Activated CD4-positive, alpha-beta T cell treated with anti-CD3 and anti-CD28 coated beads, Interleukin-2, Interleukin-6, amounts not matched to agents 100 ng/mL and 50 ng/mL, durations not matched to agents 16 hours and 8 hours (primary cell): Measurements from ENCODE around the gene DUSP2.
"Not testable (repeated sequence)": the region's sequence is repeated elsewhere in the genome, so short reads cannot be mapped to it uniquely, and the experiment has no call there.

Experiments
- DNase-seq: peaks from one replicate; pipeline ENCODE4 v3.0.0-alpha.2; 2020

Gene DUSP2

GRCh38 chr2:96146881-96147592 is 1.8 kb upstream of the DUSP2 start:
- no peak for DNase-seq

GRCh38 chr2:96146153-96146880 is 1.1 kb upstream of the DUSP2 start:
- DNase-seq, result peak; percentile 87

GRCh38 chr2:96145848-96146152 is 560 bp upstream of the DUSP2 start:
- no peak for DNase-seq

- peak; percentile 56 for DNase-seq
Observed at GRCh38 chr2:96144481-96145035, 682 bp downstream of the DUSP2 start.

GRCh38 chr2:96143848-96144480 is 1.3 kb downstream of the DUSP2 start:
- DNase-seq, result peak; percentile 53

GRCh38 chr2:96143231-96143847 is 1.9 kb downstream of the DUSP2 start:
- peak; percentile 34 for DNase-seq

GRCh38 chr2:96142217-96143113 is 2.8 kb downstream of the DUSP2 start:
- peak; percentile 74 for DNase-seq

GRCh38 chr2:96141624-96141967 is 3.6 kb downstream of the DUSP2 start:
- DNase-seq, result not testable (repeated sequence)

- DNase-seq, result no peak
Observed at GRCh38 chr2:96140941-96141623, 4.2 kb downstream of the DUSP2 start.

- no peak for DNase-seq
Observed at GRCh38 chr2:96139181-96139758, 6.0 kb downstream of the DUSP2 start.

- peak; percentile 63 for DNase-seq
Observed at GRCh38 chr2:96138179-96139145, 6.8 kb downstream of the DUSP2 start, which contains the start of gene ASTL. ASTL (minus strand) TSS chr2:96138502; CDS start chr2:96138436, 66 bp downstream.

GRCh38 chr2:96137321-96138178 is 7.7 kb downstream of the DUSP2 start:
- DNase-seq, result no peak

- DNase-seq, result no peak
Observed at GRCh38 chr2:96136129-96136720, 9.0 kb downstream of the DUSP2 start.

- no peak for DNase-seq
Observed at GRCh38 chr2:96135621-96136020, 9.6 kb downstream of the DUSP2 start.

GRCh38 chr2:96135171-96135570 is 10.1 kb downstream of the DUSP2 start:
- DNase-seq, result no peak

- DNase-seq, result no peak
Observed at GRCh38 chr2:96134421-96134820, 10.8 kb downstream of the DUSP2 start.

- DNase-seq, result no peak
Observed at GRCh38 chr2:96131813-96132745, 13.2 kb downstream of the DUSP2 start.
